HEK293 (cell line): ENCODE measurements around the gene VGLL4.

Experiments used
- CTCF ChIA-PET: fragments of 350-600 bp; formaldehyde crosslinking; extraction: SDS; loops from one replicate; lab custom pipeline; 2021; ENCODE audit warnings: antibody characterized with exemption; lab: Yijun Ruan, JAX
- POLR2A ChIA-PET: fragments of 300-600 bp; formaldehyde crosslinking; extraction: SDS; loops from one replicate; lab custom pipeline; 2020; ENCODE audit warnings: antibody characterized with exemption, inconsistent platforms; lab: Yijun Ruan, JAX
- H3K27ac ChIP-seq: fragments of 200-500 bp; sonication (Bioruptor generic); 2 replicates; pipeline ENCODE4 v1.5.1; 2014; ENCODE audit warnings: low read depth, low read length, control low read depth, inconsistent platforms; ENCODE audit errors: extremely low read depth
- H3K36me3 ChIP-seq, 2 experiments: fragments of 200-500 bp in 1 of 2; sonication (Bioruptor generic) in 1 of 2; 1 replicate in 1 of 2; 2 replicates in 1 of 2; pipeline ENCODE4 v1.5.1; 2014 to 2017; ENCODE audit warnings: inconsistent platforms in 2 of 2, low read length in 2 of 2; ENCODE audit not compliant: control insufficient read depth in 2 of 2, insufficient read depth in 1 of 2
- H3K4me1 ChIP-seq: fragments of 200-500 bp; sonication (Bioruptor generic); 2 replicates; pipeline ENCODE4 v1.5.1; 2014; ENCODE audit warnings: mild to moderate bottlenecking, low read length, inconsistent platforms; ENCODE audit not compliant: control insufficient read depth, insufficient read depth
- H3K4me3 ChIP-seq: 2 replicates; pipeline ENCODE4 v1.5.1; 2011; ENCODE audit warnings: low read depth, mild to moderate bottlenecking, control low read depth, low read length, moderate library complexity
- H3K9me3 ChIP-seq: fragments of 200-500 bp; sonication (Bioruptor generic); 2 replicates; pipeline ENCODE4 v1.5.1; 2014; ENCODE audit warnings: low read depth, low read length, inconsistent platforms; ENCODE audit not compliant: control insufficient read depth, insufficient read depth
- KLF10 ChIP-seq: fragments of 450-650 bp; IDR thresholded peaks from 2 replicates; pipeline ENCODE4 v1.5.1; 2018; ENCODE audit warnings: missing biosample characterization, mild to moderate bottlenecking, missing genetic modification characterization
- PBX3 ChIP-seq: sonication (generic); formaldehyde crosslinking; IDR thresholded peaks from 2 replicates; pipeline ENCODE4 v1.8.1; 2022; ENCODE audit warnings: mild to moderate bottlenecking, moderate library complexity, missing genetic modification reagents
- PRDM4 ChIP-seq: fragments of 450-650 bp; formaldehyde crosslinking; IDR thresholded peaks from 2 replicates; pipeline ENCODE4 v1.5.1; 2017; ENCODE audit warnings: missing biosample characterization, missing genetic modification characterization
- SALL2 ChIP-seq: fragments of 450-650 bp; formaldehyde crosslinking; IDR thresholded peaks from 2 replicates; pipeline ENCODE4 v1.5.0; 2017; ENCODE audit warnings: missing biosample characterization, mild to moderate bottlenecking, missing genetic modification characterization, borderline replicate concordance
- SP3 ChIP-seq: fragments of 450-650 bp; formaldehyde crosslinking; IDR thresholded peaks from 2 replicates; pipeline ENCODE4 v1.5.1; 2016; ENCODE audit warnings: missing biosample characterization, missing genetic modification characterization
- YY1 ChIP-seq: fragments of 450-650 bp; formaldehyde crosslinking; IDR thresholded peaks from 2 replicates; pipeline ENCODE4 v1.5.1; 2018; ENCODE audit warnings: missing biosample characterization, missing genetic modification characterization
- ZBTB17 ChIP-seq: fragments of 450-650 bp; formaldehyde crosslinking; IDR thresholded peaks from 2 replicates; pipeline ENCODE4 v1.5.1; 2016; ENCODE audit warnings: missing biosample characterization, missing genetic modification characterization
- ZBTB21 ChIP-seq: fragments of 450-650 bp; formaldehyde crosslinking; IDR thresholded peaks from 2 replicates; pipeline ENCODE4 v1.5.1; 2017; ENCODE audit warnings: missing biosample characterization, missing genetic modification characterization
- ZBTB26 ChIP-seq: fragments of 450-650 bp; formaldehyde crosslinking; optimal IDR thresholded peaks from 2 replicates; pipeline ENCODE3; 2016; ENCODE audit warnings: missing biosample characterization, mild to moderate bottlenecking, missing genetic modification characterization
- ZBTB8A ChIP-seq: fragments of 450-650 bp; formaldehyde crosslinking; IDR thresholded peaks from 2 replicates; pipeline ENCODE4 v1.5.1; 2016; ENCODE audit warnings: missing biosample characterization, missing genetic modification characterization
- ZEB2 ChIP-seq: fragments of 450-650 bp; formaldehyde crosslinking; IDR thresholded peaks from 2 replicates; pipeline ENCODE4 v1.5.1; 2016; ENCODE audit warnings: missing biosample characterization, missing genetic modification characterization
- ZIC2 ChIP-seq: fragments of 450-650 bp; formaldehyde crosslinking; IDR thresholded peaks from 2 replicates; pipeline ENCODE4 v1.5.1; 2016; ENCODE audit warnings: missing biosample characterization, missing genetic modification characterization
- ZNF121 ChIP-seq: fragments of 450-650 bp; formaldehyde crosslinking; IDR thresholded peaks from 2 replicates; pipeline ENCODE4 v1.5.1; 2016; ENCODE audit warnings: missing biosample characterization, missing genetic modification characterization
- ZNF18 ChIP-seq: fragments of 450-650 bp; formaldehyde crosslinking; IDR thresholded peaks from 2 replicates; pipeline ENCODE4 v1.5.1; 2016; ENCODE audit warnings: missing biosample characterization, missing genetic modification characterization
- ZNF324 ChIP-seq: fragments of 450-650 bp; formaldehyde crosslinking; IDR thresholded peaks from 2 replicates; pipeline ENCODE4 v1.5.1; 2016; ENCODE audit warnings: missing biosample characterization, missing genetic modification characterization
- ZNF341 ChIP-seq: fragments of 450-650 bp; formaldehyde crosslinking; IDR thresholded peaks from 2 replicates; pipeline ENCODE4; 2016; ENCODE audit warnings: low read depth, missing biosample characterization, missing genetic modification characterization
- ZNF510 ChIP-seq: fragments of 450-650 bp; formaldehyde crosslinking; IDR thresholded peaks from 2 replicates; pipeline ENCODE4 v1.5.1; 2018; ENCODE audit warnings: mild to moderate bottlenecking, missing genetic modification characterization, missing biosample characterization; ENCODE audit not compliant: insufficient replicate concordance
- ZNF629 ChIP-seq: fragments of 450-650 bp; formaldehyde crosslinking; IDR thresholded peaks from 2 replicates; pipeline ENCODE4 v1.5.1; 2017; ENCODE audit warnings: missing biosample characterization, missing genetic modification characterization
- ZNF692 ChIP-seq: fragments of 450-650 bp; formaldehyde crosslinking; IDR thresholded peaks from 2 replicates; pipeline ENCODE4 v1.5.1; 2016; ENCODE audit warnings: missing biosample characterization, missing genetic modification characterization
- ZNF704 ChIP-seq: fragments of 450-650 bp; formaldehyde crosslinking; IDR thresholded peaks from 2 replicates; pipeline ENCODE4 v1.5.1; 2016; ENCODE audit warnings: missing biosample characterization, missing genetic modification characterization
- ZSCAN18 ChIP-seq: fragments of 450-650 bp; formaldehyde crosslinking; IDR thresholded peaks from 2 replicates; pipeline ENCODE4 v1.5.1; 2016; ENCODE audit warnings: missing biosample characterization, missing genetic modification characterization

The VGLL4 gene

GRCh38 chr3:11582191-11582968 lies 61.3 kb downstream of the VGLL4 start (continued):
- peak; percentile 47; the same call in 1 of the 2 replicates for TF ChIP-seq ZNF692 (tag by site-specific recombination)
- no peak for TF ChIP-seq SALL2 (tag by site-specific recombination)
- TF ChIP-seq PBX3 (CRISPR knock-in tag), result no peak
- peak; percentile 26; the same call in 1 of the 2 replicates for TF ChIP-seq YY1 (tag by site-specific recombination)
- no peak for TF ChIP-seq ZBTB26 (tag by site-specific recombination)
- TF ChIP-seq ZNF704, result no peak
- peak; percentile 32; the same call in 1 of the 2 replicates for TF ChIP-seq ZBTB21 (tag by site-specific recombination)
- TF ChIP-seq ZBTB8A (tag by site-specific recombination), result peak; percentile 70
- peak; percentile 72 for TF ChIP-seq ZIC2 (tag by site-specific recombination)
- TF ChIP-seq ZEB2 (tag by site-specific recombination), result peak; percentile 33
- TF ChIP-seq KLF10 (tag by site-specific recombination), result no peak

GRCh38 chr3:11581237-11582190 lies 62.2 kb downstream of the VGLL4 start:
- TF ChIP-seq ZNF324 (tag by site-specific recombination), result no peak
- TF ChIP-seq ZNF629 (tag by site-specific recombination), result no peak
- peak; percentile 20; the same call in 1 of the 2 replicates for TF ChIP-seq ZBTB17 (tag by site-specific recombination)
- TF ChIP-seq ZNF341 (tag by site-specific recombination), result peak; percentile 48; the same call in 1 of the 2 replicates
- TF ChIP-seq ZNF121 (tag by site-specific recombination), result no peak
- TF ChIP-seq PRDM4, result no peak
- no peak for TF ChIP-seq SP3 (tag by site-specific recombination)
- TF ChIP-seq ZSCAN18 (tag by site-specific recombination), result no peak
- TF ChIP-seq ZNF18 (tag by site-specific recombination), result no peak
- no peak for TF ChIP-seq ZNF510 (tag by site-specific recombination)
- POLR2A ChIA-PET, result no interaction called here
- peak overlapping the region; percentile 63 for H3K27ac ChIP-seq

More at GRCh38 chr3:11581237-11582190, 62.2 kb downstream of the VGLL4 start:
- Histone ChIP-seq H3K9me3 (no peaks in the 10 kb centered on the region), H3K36me3 (no peaks in the 10 kb centered on the region), H3K4me3 (peak overlapping the region; percentile 0; the same call in 1 of the 2 replicates), H3K4me1 (peaks cover 27% of the 10 kb centered on the region)
- CTCF ChIA-PET, result interaction anchor here (1.0 kb wide), 1 partner anchor 19 kb away, joined by 4 read pairs; no protein-coding TSS in a partner anchor
